ENCODE measurements around the gene KNOP1.
A peak's percentile ranks its signal among the peaks of the same experiment; 100 is the strongest.

KNOP1 gene

GRCh38 chr16:19717741-19718623, at the start of gene KNOP1, which contains the start of gene IQCK:
KNOP1 (minus strand) TSS chr16:19718227; CDS start chr16:19715035, 3,192 bp downstream.
IQCK (plus strand) TSS chr16:19718271; CDS start chr16:19718307, 36 bp downstream.
- peak; percentile 93 for DNase-seq

- DNase-seq, result no peak
Observed at GRCh38 chr16:19767497-19767896, 49.5 kb upstream of the KNOP1 start.

GRCh38 chr16:19766988-19767387, 49.0 kb upstream of the KNOP1 start:
- no peak for DNase-seq

- no peak for DNase-seq
Observed at GRCh38 chr16:19766554-19766884, 48.5 kb upstream of the KNOP1 start.

- DNase-seq, result no peak
Observed at GRCh38 chr16:19765860-19766553, 48.0 kb upstream of the KNOP1 start.

GRCh38 chr16:19760356-19761060, 42.5 kb upstream of the KNOP1 start:
- DNase-seq, result no peak

GRCh38 chr16:19757762-19758595, 40.0 kb upstream of the KNOP1 start:
- no peak for DNase-seq

GRCh38 chr16:19757026-19757425, 39.0 kb upstream of the KNOP1 start:
- no peak for DNase-seq

- DNase-seq, result no peak
Observed at GRCh38 chr16:19755268-19755667, 37.2 kb upstream of the KNOP1 start.

GRCh38 chr16:19754644-19755036, 36.6 kb upstream of the KNOP1 start:
- DNase-seq, result no peak

- no peak for DNase-seq
Observed at GRCh38 chr16:19753815-19754643, 36.0 kb upstream of the KNOP1 start.

GRCh38 chr16:19751478-19752385, 33.7 kb upstream of the KNOP1 start:
- no peak for DNase-seq

GRCh38 chr16:19749571-19750080, 31.6 kb upstream of the KNOP1 start:
- no peak for DNase-seq

GRCh38 chr16:19748389-19749168, 30.6 kb upstream of the KNOP1 start:
- DNase-seq, result no peak

GRCh38 chr16:19746561-19746960, 28.5 kb upstream of the KNOP1 start:
- DNase-seq, result no peak

GRCh38 chr16:19745286-19746010, 27.4 kb upstream of the KNOP1 start:
- no peak for DNase-seq

GRCh38 chr16:19744670-19745069, 26.6 kb upstream of the KNOP1 start:
- DNase-seq, result peak; percentile 50

- no peak for DNase-seq
Observed at GRCh38 chr16:19743816-19744159, 25.8 kb upstream of the KNOP1 start.

- DNase-seq, result no peak
Observed at GRCh38 chr16:19741354-19741753, 23.3 kb upstream of the KNOP1 start.

Measured in DMS53 (cell line).